Esophagus muscularis mucosa (tissue), 4 donors: Measurements from ENCODE around the gene MEFV. TPM values are rescaled to one million over a fixed set of nuclear protein-coding genes. Genes with fewer than 3 reads are reported as not detected.

Source experiments
- DNase-seq: peaks from one replicate; pipeline ENCODE4 v3.0.0-alpha.2; 2017; ENCODE audit errors: extremely low spot score
- H3K27ac ChIP-seq, 4 donors: fragments of 200-600 bp; sonication (generic); replicated peaks in 1 of 4; 1 replicate in 3 of 4; 2 replicates in 1 of 4; pipeline ENCODE4 v1.5.1; 2016 to 2019; ENCODE audit warnings: mild to moderate bottlenecking in 1 of 4
- H3K27me3 ChIP-seq, 4 donors: fragments of 200-600 bp; sonication (generic); one replicate each; pipeline versions ENCODE4 v1.5.1 to v1.6.0; 2016 to 2019
- H3K36me3 ChIP-seq, 4 donors: fragments of 200-600 bp; sonication (generic); one replicate each; pipeline ENCODE4 v1.5.1; 2016 to 2019
- H3K4me1 ChIP-seq, 4 donors: fragments of 200-600 bp; sonication (generic); one replicate each; pipeline ENCODE4 v1.5.1; 2016 to 2019
- H3K4me3 ChIP-seq, 4 donors: fragments of 200-600 bp; sonication (generic); 1 replicate in 2 of 4; 2 replicates in 2 of 4; pipeline ENCODE4 v1.5.1; 2016 to 2019; ENCODE audit warnings: mild to moderate bottlenecking in 4 of 4, moderate library complexity in 1 of 4
- H3K9me3 ChIP-seq, 4 donors: fragments of 200-600 bp; sonication (generic); 1 replicate in 3 of 4; 2 replicates in 1 of 4; pipeline ENCODE4 v1.5.1; 2016 to 2019
- CTCF ChIP-seq, 3 experiments: fragments of 200-600 bp in 2 of 3; fragments of 450-650 bp in 1 of 3; sonication (generic) in 2 of 3; IDR thresholded peaks; one replicate each; pipeline ENCODE4 v1.5.1; 2017 to 2019; ENCODE audit warnings: antibody characterized with exemption in 3 of 3, mild to moderate bottlenecking in 2 of 3, moderate library complexity in 1 of 3
- EP300 ChIP-seq: sonication (generic); formaldehyde crosslinking; IDR thresholded peaks from one replicate; pipeline ENCODE4 v1.6.1; 2017; ENCODE audit warnings: antibody characterized with exemption
- POLR2A ChIP-seq: fragments of 450-650 bp; IDR thresholded peaks from one replicate; pipeline ENCODE4 v1.6.1; 2017; ENCODE audit warnings: antibody characterized with exemption, moderate library complexity, mild to moderate bottlenecking, low read depth
- POLR2AphosphoS5 ChIP-seq, 2 donors: sonication (generic); formaldehyde crosslinking; IDR thresholded peaks; one replicate each; pipeline ENCODE4 v1.6.1; 2017; ENCODE audit warnings: antibody characterized with exemption in 2 of 2
- WGBS: methylation state at CpG from one replicate; pipeline ENCODE4 v1.1.5; 2018; 5-methylcytosine and 5-hydroxymethylcytosine counted together
- intact Hi-C: fragments of 100-400 bp; cut with DNase I; formaldehyde crosslinking; loops from one replicate; pipeline ENCODE4 v1.15.1; 2023
- total RNA-seq, 4 donors: library from RNA; depleted of rRNA; stranded (reverse); fragments of >200 nt; gene quantifications; one replicate each; pipeline versions ENCODE4 v1.1.0 to v1.2.1, GENCODE V29; 2016

The MEFV gene
- total RNA-seq, 4 donors from 2014 or later: 1.2 to 4.0 (median 1.5) TPM

DNA sequence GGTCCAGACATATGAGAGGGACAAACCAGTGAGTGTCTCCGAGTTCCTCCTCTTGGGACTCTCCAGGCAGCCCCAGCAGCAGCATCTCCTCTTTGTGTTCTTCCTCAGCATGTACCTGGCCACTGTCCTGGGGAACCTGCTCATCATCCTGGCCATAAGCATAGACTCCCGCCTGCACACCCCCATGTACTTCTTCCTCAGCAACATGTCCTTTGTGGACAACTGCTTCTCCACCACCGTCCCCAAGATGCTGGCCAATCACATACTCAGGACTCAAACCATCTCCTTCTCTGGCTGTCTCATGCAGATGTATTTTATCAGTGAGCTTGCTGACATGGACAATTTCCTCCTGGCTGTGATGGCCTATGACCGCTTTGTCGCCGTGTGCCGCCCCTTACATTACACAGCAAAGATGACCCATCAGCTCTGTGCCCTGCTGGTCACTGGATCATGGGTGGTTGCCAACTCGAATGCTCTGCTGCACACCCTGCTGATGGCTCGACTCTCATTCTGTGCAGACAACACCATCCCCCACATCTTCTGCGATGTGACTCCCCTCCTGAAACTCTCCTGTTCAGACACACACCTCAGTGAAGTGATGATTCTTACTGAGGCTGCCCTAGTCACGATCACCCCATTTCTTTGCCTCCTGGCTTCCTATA, 40.7 kb downstream of the MEFV start:
- 88% methylated on average over 11 of the region's 11 CpGs for WGBS

GRCh38 chr16:3214904-3215600, 41.4 kb downstream of the MEFV start:
- no peaks in the 10 kb centered on the region for H3K36me3 ChIP-seq
- peaks cover 0 to 6% (median 1%) of the 10 kb centered on the region in 4 donors for H3K9me3 ChIP-seq
- no peak overlapping the region for H3K27ac ChIP-seq
- no peak overlapping the region for H3K4me3 ChIP-seq
- intact Hi-C loops: no loop called here
- H3K27me3 ChIP-seq: peaks cover 0 to 13% (median 0%) of the 10 kb centered on the region in 4 donors
- no peaks in the 10 kb centered on the region for H3K4me1 ChIP-seq
- 44% methylated on average over 7 of the region's 7 CpGs for WGBS
- TF ChIP-seq POLR2AphosphoS5 (IDR thresholded peaks at IDR 0.05) (no peak), POLR2A (no peak), CTCF (IDR thresholded peaks at IDR 0.05) (no peak), EP300 (no peak)
- no peak for DNase-seq

More for the DNA sequence above, 40.7 kb downstream of the MEFV start:
- TF ChIP-seq EP300 (no peak), POLR2A (no peak), CTCF (IDR thresholded peaks at IDR 0.05) (no peak), POLR2AphosphoS5 (IDR thresholded peaks at IDR 0.05) (no peak)
- H3K4me3 ChIP-seq: no peak overlapping the region
- no peaks in the 10 kb centered on the region for H3K36me3 ChIP-seq
- no peak overlapping the region for H3K27ac ChIP-seq
- H3K9me3 ChIP-seq: peaks cover 0 to 13% (median 7%) of the 10 kb centered on the region in 4 donors
- no peaks in the 10 kb centered on the region for H3K4me1 ChIP-seq
- peaks cover 0 to 13% (median 0%) of the 10 kb centered on the region in 4 donors for H3K27me3 ChIP-seq
- DNase-seq: no peak
- intact Hi-C loops: no loop called here

DNA sequence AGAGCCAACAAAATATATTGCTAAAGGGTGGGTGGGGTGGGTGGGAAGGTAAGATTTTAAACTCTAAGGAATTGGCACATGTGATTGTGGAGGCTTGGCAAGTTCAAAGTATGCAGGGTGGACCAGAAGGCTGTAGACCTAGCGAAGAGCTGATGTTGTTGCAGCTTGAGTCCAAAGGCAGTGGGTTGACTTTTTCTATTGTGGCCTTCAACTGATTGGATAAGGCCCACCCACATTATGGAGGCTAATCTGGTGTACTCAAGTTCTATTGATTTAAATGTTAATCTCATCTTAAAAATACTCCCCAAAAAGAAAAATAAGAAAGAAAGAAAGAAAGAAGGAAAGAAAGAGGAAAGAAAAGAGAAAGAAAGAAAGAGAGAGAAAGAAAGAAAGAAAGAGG, 43.9 kb downstream of the MEFV start:
- no peaks in the 10 kb centered on the region for H3K4me1 ChIP-seq
- peaks cover 0 to 27% (median 0%) of the 10 kb centered on the region in 4 donors for H3K27me3 ChIP-seq
- TF ChIP-seq CTCF (IDR thresholded peaks at IDR 0.05): no peak
- TF ChIP-seq POLR2A: no peak
- no peak for TF ChIP-seq POLR2AphosphoS5 (IDR thresholded peaks at IDR 0.05)
- no peak for TF ChIP-seq EP300
- DNase-seq: no peak
- H3K27ac ChIP-seq: no peak overlapping the region
- H3K36me3 ChIP-seq: no peaks in the 10 kb centered on the region
- intact Hi-C loops: no loop called here
- no peak overlapping the region for H3K4me3 ChIP-seq
- WGBS: 71% methylated on average over 1 of the region's 1 CpG
- peaks cover 0 to 7% (median 0%) of the 10 kb centered on the region in 4 donors for H3K9me3 ChIP-seq

DNA sequence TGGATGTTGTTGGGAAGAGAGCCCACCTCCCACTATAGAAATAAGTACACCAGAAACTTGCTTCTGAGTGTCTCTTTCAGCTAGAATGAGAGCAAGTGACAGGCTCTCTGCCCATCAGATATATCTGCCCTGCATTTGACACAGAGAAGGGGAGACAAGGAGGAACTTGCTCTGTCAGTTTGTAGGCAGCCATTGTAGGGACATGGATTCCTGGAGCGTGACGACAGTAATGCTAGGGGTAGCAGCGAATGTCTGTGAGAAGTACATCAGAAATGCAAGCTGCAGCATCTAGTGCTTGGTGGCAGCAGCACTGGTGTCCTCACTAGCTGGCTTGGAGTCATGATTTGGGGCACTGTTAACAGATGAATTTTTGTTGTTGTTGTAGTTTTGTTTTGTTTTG, 44.4 kb downstream of the MEFV start:
- Histone ChIP-seq H3K9me3 (peaks cover 0 to 12% (median 1%) of the 10 kb centered on the region in 4 donors), H3K36me3 (no peaks in the 10 kb centered on the region), H3K4me1 (no peaks in the 10 kb centered on the region), H3K27ac (no peak overlapping the region), H3K27me3 (peaks cover 0 to 27% (median 0%) of the 10 kb centered on the region in 4 donors), H3K4me3 (no peak overlapping the region)
- no peak for DNase-seq
- TF ChIP-seq POLR2AphosphoS5 (IDR thresholded peaks at IDR 0.05) (no peak), EP300 (no peak), CTCF (IDR thresholded peaks at IDR 0.05) (no peak), POLR2A (no peak)
- 83% methylated on average over 3 of the region's 3 CpGs for WGBS
- intact Hi-C loops: no loop called here
